Measurements from ENCODE around the gene PIK3R5. TPM values are rescaled to one million over a fixed set of nuclear protein-coding genes. Genes with fewer than 3 reads are reported as not detected.

Gene PIK3R5
- polyA plus RNA-seq, 3 donors: 32.1 to 127 (median 47.5) TPM

DNA sequence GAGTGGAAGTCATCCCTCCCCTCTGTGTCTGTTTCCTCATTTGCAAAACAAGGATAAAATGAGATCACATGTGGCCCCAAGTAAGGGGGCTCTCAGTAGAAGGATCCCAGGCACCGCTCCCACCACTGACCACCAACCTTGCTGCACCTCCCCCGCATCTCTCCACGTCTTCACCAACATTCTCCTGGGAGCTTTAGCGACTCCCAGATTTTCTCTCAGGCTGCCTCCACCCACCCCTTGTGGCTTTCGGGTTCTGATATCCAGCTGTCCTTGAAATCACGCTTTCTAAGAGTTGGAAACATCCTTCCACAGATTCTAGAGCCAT lies 39.4 kb upstream of the PIK3R5 start:
- peak overlapping the region in 1 of 2 donors; percentile 87 for H3K4me3 Mint-ChIP-seq

DNA sequence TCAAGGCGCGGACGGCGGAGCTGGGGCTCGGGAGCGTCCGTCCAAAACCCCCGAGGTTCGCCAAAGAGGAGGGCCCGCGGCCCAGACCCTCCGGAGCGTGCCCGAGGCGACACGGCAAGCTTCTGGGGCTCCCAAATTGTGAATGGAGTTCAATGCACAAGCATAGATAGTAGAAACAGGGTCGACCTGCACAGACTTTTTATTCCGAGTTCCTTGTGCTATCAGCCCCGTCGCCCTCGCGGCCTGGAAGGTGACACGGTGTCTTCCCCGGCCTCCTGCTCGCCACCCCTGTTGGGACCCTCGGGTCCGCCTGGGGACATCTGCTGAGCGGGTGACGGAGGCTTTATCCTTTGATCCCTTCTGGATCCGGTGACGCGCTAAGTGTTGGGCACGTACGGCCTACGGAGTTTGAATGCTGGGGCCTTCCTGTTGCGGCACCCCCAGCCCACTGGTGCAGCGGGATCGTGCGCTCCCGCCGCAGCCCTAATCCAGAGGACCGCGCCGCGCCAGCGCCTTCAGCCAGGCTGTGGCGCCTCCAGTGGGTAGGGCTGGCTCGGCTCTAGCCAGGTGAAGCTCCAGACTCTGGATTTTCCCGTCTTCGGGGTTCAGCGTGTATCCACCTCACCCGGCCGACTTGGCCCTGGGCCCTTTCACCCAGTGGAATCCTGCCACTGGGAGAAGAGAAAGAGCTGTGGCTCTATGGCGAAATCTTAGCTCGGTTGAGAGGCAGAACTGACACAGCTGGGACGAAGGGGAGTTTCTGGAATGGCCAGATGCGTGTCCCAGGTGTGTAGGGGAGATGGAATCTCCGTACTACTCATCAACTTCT lies 38.8 kb upstream of the PIK3R5 start:
- H3K4me1 Mint-ChIP-seq: peaks cover 26% of the 10 kb centered on the region
- Histone ChIP-seq H3K36me3 (replicated peaks in 1 of 2; ENCODE audit: control insufficient read depth in 1 of 2, insufficient read depth in 2 of 2, low read length in 2 of 2) (no peaks in the 10 kb centered on the region), H4K20me1 (ENCODE audit: insufficient read depth, low read length) (no peaks in the 10 kb centered on the region), H3K9ac (ENCODE audit: insufficient read depth, low read length, poor library complexity, severe bottlenecking) (no peak overlapping the region), H3K27me3 (ENCODE audit: control insufficient read depth in 2 of 2, insufficient read depth in 2 of 2, low read length in 2 of 2) (peaks cover 62 to 83% of the 10 kb centered on the region in 2 donors), H3K4me2 (replicated peaks; ENCODE audit: extremely low read depth, low read length, poor library complexity, severe bottlenecking) (peak overlapping the region; percentile 33), H3K79me2 (ENCODE audit: insufficient read depth, low read length) (no peaks in the 10 kb centered on the region), H3K4me1 (ENCODE audit: control insufficient read depth in 1 of 2, insufficient read depth in 2 of 2, low read length in 2 of 2) (peaks cover 22 to 25% of the 10 kb centered on the region in 2 donors), H3K27ac (ENCODE audit: low read depth in 1 of 2, low read length in 2 of 2) (no peak overlapping the region), H2AFZ (ENCODE audit: insufficient read depth, low read depth, low read length, poor library complexity, severe bottlenecking) (peak overlapping the region; percentile 56), H3K4me3 (replicated peaks in 1 of 3; ENCODE audit: low read depth in 2 of 3, low read length in 3 of 3) (peak overlapping the region in 1 of 3 experiments; percentile 36), H3K9me3 (replicated peaks in 1 of 2; ENCODE audit: control insufficient read depth in 1 of 2, insufficient read depth in 1 of 2, low read length in 2 of 2) (peaks cover 4 to 22% of the 10 kb centered on the region in 2 donors)
- peaks cover 11 to 18% of the 10 kb centered on the region in 2 donors for H3K36me3 Mint-ChIP-seq
- no peak for DNase-seq
- TF ChIP-seq, protein P1, sequence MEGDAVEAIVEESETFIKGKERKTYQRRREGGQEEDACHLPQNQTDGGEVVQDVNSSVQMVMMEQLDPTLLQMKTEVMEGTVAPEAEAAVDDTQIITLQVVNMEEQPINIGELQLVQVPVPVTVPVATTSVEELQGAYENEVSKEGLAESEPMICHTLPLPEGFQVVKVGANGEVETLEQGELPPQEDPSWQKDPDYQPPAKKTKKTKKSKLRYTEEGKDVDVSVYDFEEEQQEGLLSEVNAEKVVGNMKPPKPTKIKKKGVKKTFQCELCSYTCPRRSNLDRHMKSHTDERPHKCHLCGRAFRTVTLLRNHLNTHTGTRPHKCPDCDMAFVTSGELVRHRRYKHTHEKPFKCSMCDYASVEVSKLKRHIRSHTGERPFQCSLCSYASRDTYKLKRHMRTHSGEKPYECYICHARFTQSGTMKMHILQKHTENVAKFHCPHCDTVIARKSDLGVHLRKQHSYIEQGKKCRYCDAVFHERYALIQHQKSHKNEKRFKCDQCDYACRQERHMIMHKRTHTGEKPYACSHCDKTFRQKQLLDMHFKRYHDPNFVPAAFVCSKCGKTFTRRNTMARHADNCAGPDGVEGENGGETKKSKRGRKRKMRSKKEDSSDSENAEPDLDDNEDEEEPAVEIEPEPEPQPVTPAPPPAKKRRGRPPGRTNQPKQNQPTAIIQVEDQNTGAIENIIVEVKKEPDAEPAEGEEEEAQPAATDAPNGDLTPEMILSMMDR (IDR thresholded peaks at IDR 0.05): no peak
- H3K27ac Mint-ChIP-seq: no peak overlapping the region
- H3K9me3 Mint-ChIP-seq: peaks cover 0 to 15% (median 11%) of the 10 kb centered on the region in 7 donors
- peak overlapping the region in 1 of 2 donors; percentile 87 for H3K4me3 Mint-ChIP-seq
- 6% methylated on average over 53 of the region's 58 CpGs for WGBS (ENCODE audit: insufficient coverage)
- intact Hi-C loops (cut with micrococcal nuclease): no loop called here
- peaks cover 68 to 88% (median 80%) of the 10 kb centered on the region in 3 donors for H3K27me3 Mint-ChIP-seq (ENCODE audit: low read depth in 3 of 3)

More for the DNA sequence above, 39.4 kb upstream of the PIK3R5 start:
- TF ChIP-seq, protein P1 (IDR thresholded peaks at IDR 0.05): no peak
- Histone ChIP-seq H2AFZ (ENCODE audit: insufficient read depth, low read depth, low read length, poor library complexity, severe bottlenecking) (no peak overlapping the region), H3K4me1 (ENCODE audit: control insufficient read depth in 1 of 2, insufficient read depth in 2 of 2, low read length in 2 of 2) (peaks cover 22 to 25% of the 10 kb centered on the region in 2 donors), H3K9ac (ENCODE audit: insufficient read depth, low read length, poor library complexity, severe bottlenecking) (no peak overlapping the region), H3K4me3 (replicated peaks in 1 of 3; ENCODE audit: low read depth in 2 of 3, low read length in 3 of 3) (no peak overlapping the region), H3K4me2 (replicated peaks; ENCODE audit: extremely low read depth, low read length, poor library complexity, severe bottlenecking) (no peak overlapping the region), H3K27ac (ENCODE audit: low read depth in 1 of 2, low read length in 2 of 2) (no peak overlapping the region), H3K36me3 (replicated peaks in 1 of 2; ENCODE audit: control insufficient read depth in 1 of 2, insufficient read depth in 2 of 2, low read length in 2 of 2) (no peaks in the 10 kb centered on the region), H3K79me2 (ENCODE audit: insufficient read depth, low read length) (no peaks in the 10 kb centered on the region), H4K20me1 (ENCODE audit: insufficient read depth, low read length) (no peaks in the 10 kb centered on the region), H3K9me3 (replicated peaks in 1 of 2; ENCODE audit: control insufficient read depth in 1 of 2, insufficient read depth in 1 of 2, low read length in 2 of 2) (peaks cover 4 to 22% of the 10 kb centered on the region in 2 donors), H3K27me3 (ENCODE audit: control insufficient read depth in 2 of 2, insufficient read depth in 2 of 2, low read length in 2 of 2) (peaks cover 65 to 89% of the 10 kb centered on the region in 2 donors)
- H3K36me3 Mint-ChIP-seq: peaks cover 11 to 18% of the 10 kb centered on the region in 2 donors
- H3K4me1 Mint-ChIP-seq: peaks cover 28% of the 10 kb centered on the region
- H3K27me3 Mint-ChIP-seq (ENCODE audit: low read depth in 3 of 3): peaks cover 72 to 87% (median 79%) of the 10 kb centered on the region in 3 donors
- H3K27ac Mint-ChIP-seq: no peak overlapping the region
- intact Hi-C loops (cut with micrococcal nuclease): no loop called here
- H3K9me3 Mint-ChIP-seq: peaks cover 0 to 15% (median 11%) of the 10 kb centered on the region in 7 donors
- DNase-seq: no peak
- WGBS (ENCODE audit: insufficient coverage): 62% methylated on average over 4 of the region's 6 CpGs
